ENCODE data around the gene ARPC1A.

GRCh38 chr7:99324559-99324958 lies 1.1 kb upstream of the ARPC1A start:
- TF ChIP-seq, protein P1, sequence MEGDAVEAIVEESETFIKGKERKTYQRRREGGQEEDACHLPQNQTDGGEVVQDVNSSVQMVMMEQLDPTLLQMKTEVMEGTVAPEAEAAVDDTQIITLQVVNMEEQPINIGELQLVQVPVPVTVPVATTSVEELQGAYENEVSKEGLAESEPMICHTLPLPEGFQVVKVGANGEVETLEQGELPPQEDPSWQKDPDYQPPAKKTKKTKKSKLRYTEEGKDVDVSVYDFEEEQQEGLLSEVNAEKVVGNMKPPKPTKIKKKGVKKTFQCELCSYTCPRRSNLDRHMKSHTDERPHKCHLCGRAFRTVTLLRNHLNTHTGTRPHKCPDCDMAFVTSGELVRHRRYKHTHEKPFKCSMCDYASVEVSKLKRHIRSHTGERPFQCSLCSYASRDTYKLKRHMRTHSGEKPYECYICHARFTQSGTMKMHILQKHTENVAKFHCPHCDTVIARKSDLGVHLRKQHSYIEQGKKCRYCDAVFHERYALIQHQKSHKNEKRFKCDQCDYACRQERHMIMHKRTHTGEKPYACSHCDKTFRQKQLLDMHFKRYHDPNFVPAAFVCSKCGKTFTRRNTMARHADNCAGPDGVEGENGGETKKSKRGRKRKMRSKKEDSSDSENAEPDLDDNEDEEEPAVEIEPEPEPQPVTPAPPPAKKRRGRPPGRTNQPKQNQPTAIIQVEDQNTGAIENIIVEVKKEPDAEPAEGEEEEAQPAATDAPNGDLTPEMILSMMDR (conservative IDR thresholded peaks at IDR 0.05) = no peak
- no peak for TF ChIP-seq ZFX (IDR thresholded peaks at IDR 0.05)
